CD14-positive monocyte (primary cell): ENCODE results near the gene ZNF267. TPM values are rescaled to one million over a fixed set of nuclear protein-coding genes. Genes with fewer than 3 reads are reported as not detected.

Source experiments
- DNase-seq, 3 donors: peaks; one replicate each; pipeline ENCODE4 v3.0.0-alpha.2; 2011 to 2022
- H2AFZ ChIP-seq: 2 replicates; pipeline ENCODE4 v1.6.0; 2012; ENCODE audit warnings: mild to moderate bottlenecking, low read depth, low read length, inconsistent platforms; ENCODE audit not compliant: insufficient read depth, poor library complexity, severe bottlenecking
- H3K27ac ChIP-seq, 2 donors: 1 replicate in 1 of 2; 2 replicates in 1 of 2; pipeline ENCODE4 v1.5.1; 2012 to 2013; ENCODE audit warnings: low read length in 2 of 2, control low read depth in 1 of 2, inconsistent platforms in 1 of 2, low read depth in 1 of 2, mild to moderate bottlenecking in 1 of 2
- H3K27me3 ChIP-seq, 2 donors: one replicate each; pipeline versions ENCODE4 v1.6.0 to v1.6.1; 2011 to 2013; ENCODE audit warnings: low read length in 2 of 2; ENCODE audit not compliant: control insufficient read depth in 2 of 2, insufficient read depth in 2 of 2
- H3K36me3 ChIP-seq, 2 donors: replicated peaks in 1 of 2; 1 replicate in 1 of 2; 2 replicates in 1 of 2; pipeline versions ENCODE4 v1.5.1 to v1.6.1; 2012 to 2013; ENCODE audit warnings: low read length in 2 of 2, control low read depth in 1 of 2, inconsistent platforms in 1 of 2, mild to moderate bottlenecking in 1 of 2; ENCODE audit not compliant: insufficient read depth in 2 of 2, control insufficient read depth in 1 of 2
- H3K4me1 ChIP-seq, 2 donors: 1 replicate in 1 of 2; 2 replicates in 1 of 2; pipeline versions ENCODE4 v1.5.1 to v1.6.1; 2012 to 2013; ENCODE audit warnings: low read length in 2 of 2, control low read depth in 1 of 2, inconsistent platforms in 1 of 2, mild to moderate bottlenecking in 1 of 2, moderate library complexity in 1 of 2; ENCODE audit not compliant: insufficient read depth in 2 of 2, control insufficient read depth in 1 of 2
- H3K4me2 ChIP-seq: replicated peaks from 2 replicates; pipeline ENCODE3; 2012; ENCODE audit warnings: low read length, moderate library complexity, mild to moderate bottlenecking; ENCODE audit not compliant: poor library complexity, severe bottlenecking; ENCODE audit errors: extremely low read depth
- H3K4me3 ChIP-seq, 3 experiments: fragments of 200-600 bp in 1 of 3; sonication (generic) in 1 of 3; replicated peaks in 1 of 3; 1 replicate in 2 of 3; 2 replicates in 1 of 3; pipeline ENCODE4 v1.5.1; 2011 to 2013; ENCODE audit warnings: low read length in 3 of 3, mild to moderate bottlenecking in 3 of 3, control low read depth in 2 of 3, low read depth in 2 of 3, inconsistent platforms in 1 of 3, moderate library complexity in 1 of 3
- H3K79me2 ChIP-seq: 2 replicates; pipeline ENCODE4 v1.6.0; 2012; ENCODE audit warnings: mild to moderate bottlenecking, control low read depth, inconsistent platforms, low read length, moderate library complexity; ENCODE audit not compliant: insufficient read depth
- H3K9ac ChIP-seq: 2 replicates; pipeline ENCODE4 v1.6.0; 2017; ENCODE audit warnings: low read length, mild to moderate bottlenecking; ENCODE audit not compliant: insufficient read depth, poor library complexity, severe bottlenecking
- H3K9me3 ChIP-seq, 2 donors: replicated peaks in 1 of 2; 1 replicate in 1 of 2; 2 replicates in 1 of 2; pipeline versions ENCODE4 v1.5.1 to v1.6.1; 2012 to 2013; ENCODE audit warnings: low read length in 2 of 2, control low read depth in 1 of 2; ENCODE audit not compliant: control insufficient read depth in 1 of 2, insufficient read depth in 1 of 2
- H4K20me1 ChIP-seq: 2 replicates; pipeline ENCODE4 v1.6.0; 2012; ENCODE audit warnings: mild to moderate bottlenecking, low read length, control low read depth, moderate library complexity; ENCODE audit not compliant: insufficient read depth
- H3K27ac Mint-ChIP-seq, 7 donors: one replicate each; pipeline ENCODE4 v1.8.0; 2020; ENCODE audit warnings: mild to moderate bottlenecking in 7 of 7, mixed read lengths in 7 of 7, moderate library complexity in 6 of 7, inconsistent platforms in 2 of 7
- H3K27me3 Mint-ChIP-seq, 3 donors: one replicate each; pipeline ENCODE4 v1.8.0; 2021 to 2022; ENCODE audit warnings: low read depth in 3 of 3, mild to moderate bottlenecking in 3 of 3, mixed read lengths in 3 of 3, moderate library complexity in 3 of 3, inconsistent platforms in 1 of 3
- H3K36me3 Mint-ChIP-seq, 2 donors: one replicate each; pipeline ENCODE4 v1.8.0; 2020; ENCODE audit warnings: mixed read lengths in 2 of 2, inconsistent platforms in 1 of 2, mild to moderate bottlenecking in 1 of 2
- H3K4me1 Mint-ChIP-seq: one replicate; pipeline ENCODE4 v1.8.0; 2020; ENCODE audit warnings: mild to moderate bottlenecking, mixed read lengths
- H3K4me3 Mint-ChIP-seq, 2 donors: one replicate each; pipeline ENCODE4 v1.8.0; 2020; ENCODE audit warnings: mild to moderate bottlenecking in 2 of 2, mixed read lengths in 2 of 2, moderate library complexity in 1 of 2
- H3K9me3 Mint-ChIP-seq, 7 donors: one replicate each; pipeline ENCODE4 v1.8.0; 2020 to 2022; ENCODE audit warnings: mixed read lengths in 7 of 7, mild to moderate bottlenecking in 6 of 7, moderate library complexity in 6 of 7, inconsistent platforms in 2 of 7
- CTCF ChIP-seq: fragments of 200-600 bp; IDR thresholded peaks from one replicate; pipeline ENCODE4 v1.8.0; 2022; ENCODE audit warnings: antibody characterized with exemption, mild to moderate bottlenecking
- WGBS: methylation state at CpG from one replicate; pipeline ENCODE4 v1.1.5; 2013; ENCODE audit warnings: missing lambda C conversion rate; ENCODE audit not compliant: insufficient coverage; 5-methylcytosine and 5-hydroxymethylcytosine counted together
- intact Hi-C, 2 donors: fragments of 100-400 bp; cut with micrococcal nuclease; formaldehyde crosslinking; loops; one replicate each; pipeline versions ENCODE4 v1.15.0 to v1.15.1; 2023
- polyA plus RNA-seq, 3 donors: library from polyadenylated mRNA; depleted of rRNA in 1 of 3; unstranded in 2 of 3; stranded (reverse) in 1 of 3; fragments of 300-500 nt in 2 of 3; fragments of >200 nt in 1 of 3; fragmentation: Illumina TruSeq in 2 of 3; gene quantifications; 1 replicate in 2 of 3; 2 replicates in 1 of 3; pipeline ENCODE4 v1.2.3, GENCODE V29; 2012 to 2021

The ZNF267 gene
- polyA plus RNA-seq, 3 donors = 13.5 to 23.8 (median 18.0) TPM

DNA sequence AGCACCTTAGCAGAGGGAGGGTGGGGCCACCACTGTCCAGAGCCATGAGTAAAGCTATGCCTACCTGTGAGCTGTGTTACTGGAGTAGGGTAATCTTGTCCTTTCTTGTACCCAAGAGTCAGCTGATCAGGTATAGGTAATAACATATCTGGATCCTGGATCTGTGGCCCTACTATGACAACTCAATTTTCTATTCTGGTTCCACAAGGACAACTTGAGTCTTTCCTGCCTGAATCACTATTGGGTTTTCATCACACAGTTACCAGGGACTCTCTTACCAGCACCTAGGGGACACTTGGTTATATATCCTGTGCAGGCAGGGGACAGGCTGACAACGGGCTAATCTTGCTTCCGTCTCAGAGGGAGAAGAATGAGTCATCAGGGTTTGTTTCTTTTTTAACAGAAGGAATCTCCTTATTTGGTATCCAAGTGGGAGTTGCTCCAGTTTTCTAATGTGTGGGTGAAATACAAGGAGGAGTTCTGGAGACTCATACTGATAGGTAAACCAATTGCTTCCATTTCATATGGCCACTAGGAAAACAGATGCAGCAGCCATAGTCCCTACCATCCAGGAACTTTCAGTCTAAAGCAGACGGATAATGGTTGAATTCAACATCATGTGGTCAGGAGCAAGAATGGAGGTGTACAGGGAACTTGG is 6.8 kb downstream of the ZNF267 start:
- peaks cover 0 to 1% (median 0%) of the 10 kb centered on the region in 3 donors for H3K27me3 Mint-ChIP-seq
- Histone ChIP-seq H2AFZ (no peak overlapping the region), H3K27me3 (no peaks in the 10 kb centered on the region), H3K4me3 (no peak overlapping the region), H3K4me1 (peaks cover 40 to 48% of the 10 kb centered on the region in 2 donors), H3K9me3 (peaks cover 22 to 30% of the 10 kb centered on the region in 2 donors), H3K79me2 (peaks cover 100% of the 10 kb centered on the region), H3K9ac (peak overlapping the region; percentile 6), H4K20me1 (peaks cover 83% of the 10 kb centered on the region), H3K4me2 (no peak overlapping the region), H3K36me3 (peaks cover 37 to 77% of the 10 kb centered on the region in 2 donors), H3K27ac (peak overlapping the region; percentile 36 to 100)
- intact Hi-C loops = no loop called here
- WGBS = 8% methylated on average over 2 of the region's 3 CpGs
- H3K36me3 Mint-ChIP-seq = peaks cover 75 to 87% of the 10 kb centered on the region in 2 donors
- peak; percentile 77 to 90 (median 84) for DNase-seq
- H3K4me3 Mint-ChIP-seq = no peak overlapping the region
- TF ChIP-seq CTCF = no peak
- peak overlapping the region; percentile 85 to 100 (median 90) for H3K27ac Mint-ChIP-seq
- peaks cover 51% of the 10 kb centered on the region for H3K4me1 Mint-ChIP-seq
- H3K9me3 Mint-ChIP-seq = peaks cover 3 to 36% (median 15%) of the 10 kb centered on the region in 7 donors

DNA sequence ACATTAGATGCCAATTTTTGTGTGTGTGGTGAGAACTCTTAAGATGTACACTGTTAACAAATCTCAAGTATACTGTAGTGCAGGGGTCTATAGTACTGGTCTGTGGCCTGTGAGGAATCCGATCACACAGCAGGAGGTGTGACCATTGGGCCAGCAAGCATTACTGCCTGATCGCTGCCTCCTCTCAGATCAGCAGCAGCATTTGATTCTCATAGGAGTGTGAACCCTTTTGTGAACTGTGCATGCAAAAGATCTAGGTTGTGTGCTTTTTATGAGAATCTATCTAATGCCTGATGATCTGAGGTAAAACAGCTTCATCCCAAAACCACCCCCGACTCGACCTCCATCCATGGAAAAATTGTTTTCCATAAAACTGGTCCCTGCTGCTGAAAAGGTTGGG is 12.6 kb downstream of the ZNF267 start:
- H4K20me1 ChIP-seq = peaks cover 76% of the 10 kb centered on the region

More for the DNA sequence above, 12.6 kb downstream of the ZNF267 start:
- H2AFZ ChIP-seq = no peak overlapping the region
- H3K4me1 ChIP-seq = no peaks in the 10 kb centered on the region
- H3K9ac ChIP-seq = no peak overlapping the region
- Mint-ChIP-seq H3K27me3 (peaks cover 0 to 2% (median 0%) of the 10 kb centered on the region in 3 donors), H3K27ac (peak overlapping the region in 1 of 7 donors; percentile 6), H3K9me3 (peaks cover 26 to 50% (median 40%) of the 10 kb centered on the region in 7 donors), H3K4me1 (no peaks in the 10 kb centered on the region), H3K4me3 (no peak overlapping the region), H3K36me3 (peaks cover 85 to 92% of the 10 kb centered on the region in 2 donors)
- 100% methylated on average over 1 of the region's 4 CpGs for WGBS
- intact Hi-C loops = no loop called here
- no peak for DNase-seq
- TF ChIP-seq CTCF = no peak
- H3K36me3 ChIP-seq = peaks cover 81 to 95% of the 10 kb centered on the region in 2 donors
- peaks cover 15 to 67% of the 10 kb centered on the region in 2 donors for H3K9me3 ChIP-seq
- H3K4me2 ChIP-seq = no peak overlapping the region
- H3K27ac ChIP-seq = peak overlapping the region in 1 of 2 donors; percentile 11
- H3K4me3 ChIP-seq = no peak overlapping the region
- no peaks in the 10 kb centered on the region for H3K27me3 ChIP-seq
- peaks cover 100% of the 10 kb centered on the region for H3K79me2 ChIP-seq
